ENCODE data around the gene NEDD4. TPM values are rescaled to one million over a fixed set of nuclear protein-coding genes. Genes with fewer than 3 reads are reported as not detected.
"Not testable (repeated sequence)": the region's sequence is repeated elsewhere in the genome, so short reads cannot be mapped to it uniquely, and the experiment has no call there.

The NEDD4 gene
- polyA plus RNA-seq, 1 donor (not counting 4 experiments of a cell fraction or from before 2014, with no cell fraction given): 24.3 TPM

DNA sequence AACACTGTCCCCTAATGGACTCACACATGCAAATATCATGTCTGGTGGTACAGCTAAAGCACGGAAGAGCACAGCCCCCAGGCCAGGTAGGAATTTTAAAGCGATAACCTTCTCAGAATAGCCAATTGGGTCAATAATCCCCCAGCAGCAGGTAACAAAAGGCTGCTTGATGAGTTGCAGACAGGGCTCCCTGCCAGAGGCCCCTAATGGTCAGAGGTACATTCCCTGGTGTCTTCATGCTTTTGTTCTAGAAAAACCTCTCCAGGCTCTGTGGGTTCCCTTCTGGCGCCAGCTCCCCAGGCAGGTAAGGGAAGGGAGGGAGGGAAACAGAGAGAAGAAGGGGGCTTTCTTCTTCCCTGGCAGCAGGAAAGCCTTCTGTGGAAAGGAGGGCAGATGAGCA is 207.1 kb downstream of the NEDD4 start:
- FAIRE-seq (no peak), DNase-seq (ENCODE audit: low read depth, low spot score) (no peak)
- H3K4me3 ChIP-seq (ENCODE audit: control insufficient read depth in 2 of 3, extremely low read depth in 1 of 3, insufficient read depth in 2 of 3, low read depth in 1 of 3, low read length in 3 of 3): no peak overlapping the region
- no peaks in the 10 kb centered on the region for H3K4me1 ChIP-seq (ENCODE audit: control insufficient read depth, extremely low read depth, insufficient read depth, low read length)
- H3K4me2 ChIP-seq (ENCODE audit: control insufficient read depth, extremely low read depth, insufficient read depth, low read depth, low read length): no peak overlapping the region
- H4K20me1 ChIP-seq (ENCODE audit: control insufficient read depth, extremely low read depth, insufficient read depth, low read length): no peaks in the 10 kb centered on the region
- H3K79me2 ChIP-seq (ENCODE audit: control insufficient read depth, insufficient read depth, low read length): no peaks in the 10 kb centered on the region
- TF ChIP-seq, protein P1, sequence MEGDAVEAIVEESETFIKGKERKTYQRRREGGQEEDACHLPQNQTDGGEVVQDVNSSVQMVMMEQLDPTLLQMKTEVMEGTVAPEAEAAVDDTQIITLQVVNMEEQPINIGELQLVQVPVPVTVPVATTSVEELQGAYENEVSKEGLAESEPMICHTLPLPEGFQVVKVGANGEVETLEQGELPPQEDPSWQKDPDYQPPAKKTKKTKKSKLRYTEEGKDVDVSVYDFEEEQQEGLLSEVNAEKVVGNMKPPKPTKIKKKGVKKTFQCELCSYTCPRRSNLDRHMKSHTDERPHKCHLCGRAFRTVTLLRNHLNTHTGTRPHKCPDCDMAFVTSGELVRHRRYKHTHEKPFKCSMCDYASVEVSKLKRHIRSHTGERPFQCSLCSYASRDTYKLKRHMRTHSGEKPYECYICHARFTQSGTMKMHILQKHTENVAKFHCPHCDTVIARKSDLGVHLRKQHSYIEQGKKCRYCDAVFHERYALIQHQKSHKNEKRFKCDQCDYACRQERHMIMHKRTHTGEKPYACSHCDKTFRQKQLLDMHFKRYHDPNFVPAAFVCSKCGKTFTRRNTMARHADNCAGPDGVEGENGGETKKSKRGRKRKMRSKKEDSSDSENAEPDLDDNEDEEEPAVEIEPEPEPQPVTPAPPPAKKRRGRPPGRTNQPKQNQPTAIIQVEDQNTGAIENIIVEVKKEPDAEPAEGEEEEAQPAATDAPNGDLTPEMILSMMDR (optimal IDR thresholded peaks at IDR 0.05 in 1 of 3, IDR thresholded peaks at IDR 0.05 in 1 of 3, conservative IDR thresholded peaks at IDR 0.05 in 1 of 3; ENCODE audit: extremely low read depth in 1 of 3, insufficient read depth in 2 of 3, low read length in 3 of 3): no peak
- TF ChIP-seq EZH2 (IDR thresholded peaks at IDR 0.05; ENCODE audit: low read length): no peak
- H3K36me3 ChIP-seq (ENCODE audit: control insufficient read depth in 2 of 2, extremely low read depth in 1 of 2, insufficient read depth in 2 of 2, low read length in 2 of 2): no peaks in the 10 kb centered on the region
- no peak overlapping the region for H2AFZ ChIP-seq (ENCODE audit: control insufficient read depth, low read length)
- no peaks in the 10 kb centered on the region for H3K9me3 ChIP-seq (ENCODE audit: control insufficient read depth, low read depth, low read length)
- H3K27me3 ChIP-seq (ENCODE audit: control insufficient read depth, extremely low read depth, insufficient read depth, low read length): no peaks in the 10 kb centered on the region
- H3K27ac ChIP-seq (ENCODE audit: control insufficient read depth, insufficient read depth, low read length): no peak overlapping the region
- H3K9me1 ChIP-seq (ENCODE audit: control insufficient read depth, extremely low read depth, insufficient read depth, low read length): no peaks in the 10 kb centered on the region
- H3K9ac ChIP-seq (ENCODE audit: control insufficient read depth, extremely low read depth, insufficient read depth, low read length): no peak overlapping the region
- dilution Hi-C loops (cut with MboI; ENCODE audit: extremely low pct_ligation_motif_present, low sequenced_read_pairs): no loop called here

DNA sequence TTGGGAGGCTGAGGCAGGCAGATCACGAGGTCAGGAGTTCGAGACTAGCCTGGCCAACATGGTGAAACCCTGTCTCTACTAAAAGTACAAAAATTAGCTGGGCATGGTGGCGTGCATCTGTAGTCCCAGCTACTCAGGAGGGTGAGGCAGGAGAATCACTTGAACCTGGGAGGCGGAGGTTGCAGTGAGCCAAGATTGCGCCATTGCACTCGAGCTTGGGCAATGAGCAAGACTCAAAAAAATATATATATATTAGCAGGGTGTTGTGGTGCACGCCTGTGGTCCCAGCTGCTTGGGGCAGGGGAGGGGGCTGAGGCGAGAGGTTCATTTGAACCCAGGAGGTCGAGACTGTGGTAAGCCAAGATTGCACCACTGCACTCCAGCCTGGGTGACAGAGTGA is 207.8 kb downstream of the NEDD4 start:
- DNase-seq (ENCODE audit: low read depth, low spot score); H3K27me3 ChIP-seq (ENCODE audit: control insufficient read depth, extremely low read depth, insufficient read depth, low read length); H2AFZ ChIP-seq (ENCODE audit: control insufficient read depth, low read length); H3K79me2 ChIP-seq (ENCODE audit: control insufficient read depth, insufficient read depth, low read length); H3K4me1 ChIP-seq (ENCODE audit: control insufficient read depth, extremely low read depth, insufficient read depth, low read length); H3K9me1 ChIP-seq (ENCODE audit: control insufficient read depth, extremely low read depth, insufficient read depth, low read length); H3K27ac ChIP-seq (ENCODE audit: control insufficient read depth, insufficient read depth, low read length); H3K4me3 ChIP-seq (ENCODE audit: control insufficient read depth in 2 of 3, extremely low read depth in 1 of 3, insufficient read depth in 2 of 3, low read depth in 1 of 3, low read length in 3 of 3); H4K20me1 ChIP-seq (ENCODE audit: control insufficient read depth, extremely low read depth, insufficient read depth, low read length); H3K36me3 ChIP-seq (ENCODE audit: control insufficient read depth in 2 of 2, extremely low read depth in 1 of 2, insufficient read depth in 2 of 2, low read length in 2 of 2); H3K9ac ChIP-seq (ENCODE audit: control insufficient read depth, extremely low read depth, insufficient read depth, low read length); dilution Hi-C loops (cut with MboI; ENCODE audit: extremely low pct_ligation_motif_present, low sequenced_read_pairs); H3K9me3 ChIP-seq (ENCODE audit: control insufficient read depth, low read depth, low read length); H3K4me2 ChIP-seq (ENCODE audit: control insufficient read depth, extremely low read depth, insufficient read depth, low read depth, low read length); FAIRE-seq: not testable (repeated sequence)

DNA sequence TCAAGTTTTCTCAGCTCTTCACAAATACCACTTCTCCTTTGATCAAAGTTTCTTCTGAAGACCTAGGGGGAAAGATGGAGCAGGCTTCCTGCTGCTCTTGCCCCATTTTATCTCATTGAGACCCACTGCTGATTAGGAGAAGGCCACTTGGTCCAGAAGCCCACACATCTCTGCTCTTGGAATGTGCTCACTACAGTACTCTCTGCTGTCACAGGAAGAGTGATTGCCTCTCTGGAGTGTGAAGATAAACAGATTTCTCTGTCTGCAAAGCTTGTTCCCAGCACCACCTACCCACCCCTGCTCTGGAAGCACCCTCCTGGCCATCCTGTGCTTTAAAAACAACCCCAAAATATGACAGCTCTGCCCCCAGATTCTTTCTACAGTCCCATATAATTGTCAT is 209.1 kb downstream of the NEDD4 start:
- no peaks in the 10 kb centered on the region for H3K27me3 ChIP-seq (ENCODE audit: control insufficient read depth, extremely low read depth, insufficient read depth, low read length)
- FAIRE-seq (no peak), DNase-seq (ENCODE audit: low read depth, low spot score) (no peak)
- no peak overlapping the region for H2AFZ ChIP-seq (ENCODE audit: control insufficient read depth, low read length)
- no peak overlapping the region for H3K4me3 ChIP-seq (ENCODE audit: control insufficient read depth in 2 of 3, extremely low read depth in 1 of 3, insufficient read depth in 2 of 3, low read depth in 1 of 3, low read length in 3 of 3)
- no peaks in the 10 kb centered on the region for H3K9me3 ChIP-seq (ENCODE audit: control insufficient read depth, low read depth, low read length)
- TF ChIP-seq, protein P1 (optimal IDR thresholded peaks at IDR 0.05 in 1 of 3, IDR thresholded peaks at IDR 0.05 in 1 of 3, conservative IDR thresholded peaks at IDR 0.05 in 1 of 3; ENCODE audit: extremely low read depth in 1 of 3, insufficient read depth in 2 of 3, low read length in 3 of 3): no peak
- no peak for TF ChIP-seq EZH2 (IDR thresholded peaks at IDR 0.05; ENCODE audit: low read length)
- H3K79me2 ChIP-seq (ENCODE audit: control insufficient read depth, insufficient read depth, low read length): no peaks in the 10 kb centered on the region
- no peak overlapping the region for H3K4me2 ChIP-seq (ENCODE audit: control insufficient read depth, extremely low read depth, insufficient read depth, low read depth, low read length)
- no peaks in the 10 kb centered on the region for H4K20me1 ChIP-seq (ENCODE audit: control insufficient read depth, extremely low read depth, insufficient read depth, low read length)
- dilution Hi-C loops (cut with MboI; ENCODE audit: extremely low pct_ligation_motif_present, low sequenced_read_pairs): no loop called here
- H3K36me3 ChIP-seq (ENCODE audit: control insufficient read depth in 2 of 2, extremely low read depth in 1 of 2, insufficient read depth in 2 of 2, low read length in 2 of 2): no peaks in the 10 kb centered on the region
- no peak overlapping the region for H3K9ac ChIP-seq (ENCODE audit: control insufficient read depth, extremely low read depth, insufficient read depth, low read length)
- no peaks in the 10 kb centered on the region for H3K4me1 ChIP-seq (ENCODE audit: control insufficient read depth, extremely low read depth, insufficient read depth, low read length)
- H3K9me1 ChIP-seq (ENCODE audit: control insufficient read depth, extremely low read depth, insufficient read depth, low read length): no peaks in the 10 kb centered on the region
- H3K27ac ChIP-seq (ENCODE audit: control insufficient read depth, insufficient read depth, low read length): no peak overlapping the region

All from keratinocyte (primary cell).